GM18499 (cell line): ENCODE results near the gene DNAJC17.

ENCODE experiments used
- ATAC-seq: cut with Tn5 transposase; IDR thresholded peaks from one replicate; pipeline ENCODE4 v1.9.1; 2021; ENCODE audit warnings: moderate number of reproducible peaks; ENCODE audit not compliant: insufficient read depth, unreplicated experiment

The DNAJC17 gene

GRCh38 chr15:40746916-40747418 lies 60.3 kb downstream of the DNAJC17 start:
- ATAC-seq: no peak

DNA sequence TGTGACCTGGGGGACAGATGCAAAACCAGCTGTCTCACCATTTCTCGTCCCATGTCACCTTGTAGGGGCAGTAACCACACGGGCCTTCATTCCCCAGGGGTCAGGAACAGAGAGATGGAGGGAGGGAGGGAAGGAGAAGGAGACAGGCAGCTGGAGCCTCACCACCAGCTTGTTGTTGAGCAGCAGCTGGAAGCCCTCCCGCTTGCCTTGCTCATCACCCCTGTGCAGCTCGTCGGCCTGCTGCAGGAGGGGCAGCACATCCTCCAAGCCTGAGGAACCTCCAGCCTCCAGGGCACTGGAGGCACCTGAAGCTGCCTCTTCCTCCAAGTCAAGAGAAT lies 62.5 kb downstream of the DNAJC17 start:
- ATAC-seq: no peak

GRCh38 chr15:40743921-40744814 lies 63.1 kb downstream of the DNAJC17 start:
- ATAC-seq: no peak

DNA sequence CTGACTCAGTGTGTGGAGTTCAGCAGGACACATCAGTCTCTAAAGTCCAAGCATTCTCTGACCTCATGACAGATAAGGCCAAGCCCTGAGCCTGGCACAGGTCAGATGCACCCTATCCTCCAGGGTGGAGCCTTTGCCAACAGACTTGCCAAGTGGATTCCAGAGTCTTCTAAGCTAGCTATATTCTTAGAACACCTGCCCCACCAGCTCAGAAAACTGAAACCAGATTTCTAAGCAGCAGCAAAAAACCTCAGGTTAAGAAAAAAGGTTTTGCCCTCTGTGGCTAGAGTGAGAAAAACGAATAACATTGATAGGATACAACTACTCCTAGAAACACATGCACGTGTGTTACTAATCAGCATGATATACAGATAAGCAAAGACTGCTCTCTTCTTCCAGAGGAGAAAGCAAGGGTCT lies 63.8 kb downstream of the DNAJC17 start:
- ATAC-seq: no peak

DNA sequence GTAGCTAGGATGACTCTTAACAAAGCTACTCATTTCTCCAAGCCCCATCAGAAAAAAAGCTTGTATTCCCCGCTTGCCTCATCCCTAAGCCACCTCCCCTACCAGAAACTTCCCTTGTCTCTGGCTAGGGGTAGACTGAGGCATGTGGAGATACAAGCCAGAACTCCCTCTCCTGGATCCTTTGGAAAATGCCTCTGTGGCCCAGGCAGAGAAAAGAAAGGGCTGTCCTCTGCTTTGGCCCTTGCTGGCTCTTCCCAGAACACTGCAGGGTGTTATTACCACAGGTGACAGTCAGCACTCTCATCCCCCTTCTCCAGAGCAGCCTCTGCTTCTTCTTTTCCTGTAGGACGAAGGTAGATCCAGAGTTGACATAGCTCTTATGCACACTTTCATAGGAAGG lies 67.4 kb downstream of the DNAJC17 start:
- ATAC-seq: no peak

DNA sequence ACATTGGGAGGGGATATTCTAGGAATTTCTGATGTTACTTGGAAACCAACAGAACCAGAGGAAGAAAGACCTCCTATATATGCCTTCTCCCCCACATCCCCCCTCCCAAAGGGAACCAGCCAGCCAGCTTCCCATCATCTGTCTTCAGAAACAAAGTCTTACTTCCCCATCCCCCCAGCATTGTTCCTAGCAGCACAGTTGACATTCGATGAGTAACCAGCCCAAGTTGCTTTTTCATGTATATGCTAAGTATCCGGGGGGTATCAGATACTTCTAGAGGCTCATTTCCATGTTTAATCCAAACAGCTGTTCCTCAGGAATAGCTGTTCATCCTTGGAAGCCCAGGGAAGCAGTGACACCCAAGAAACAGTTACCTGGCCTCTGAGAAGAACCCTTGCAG lies 68.2 kb downstream of the DNAJC17 start:
- no peak for ATAC-seq

DNA sequence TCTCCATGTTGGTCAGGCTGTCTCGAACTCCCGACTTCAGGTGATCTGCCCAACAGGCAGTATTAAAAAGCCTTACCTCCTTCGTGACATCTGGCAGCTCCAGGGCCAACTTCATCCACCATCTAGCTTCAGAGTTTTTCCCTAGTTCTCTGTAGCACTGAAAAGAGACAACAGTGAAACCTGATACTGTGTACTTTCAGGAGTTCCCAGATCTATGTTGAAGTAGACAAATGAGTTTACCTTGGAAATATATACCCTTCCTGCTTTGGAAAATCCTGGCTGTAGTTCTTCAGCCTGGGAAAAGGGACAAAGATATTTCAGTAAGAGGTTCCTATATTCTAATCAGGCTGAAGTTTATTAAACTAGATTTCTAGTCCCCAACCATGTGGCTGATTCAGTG lies 70.2 kb downstream of the DNAJC17 start:
- ATAC-seq: no peak

DNA sequence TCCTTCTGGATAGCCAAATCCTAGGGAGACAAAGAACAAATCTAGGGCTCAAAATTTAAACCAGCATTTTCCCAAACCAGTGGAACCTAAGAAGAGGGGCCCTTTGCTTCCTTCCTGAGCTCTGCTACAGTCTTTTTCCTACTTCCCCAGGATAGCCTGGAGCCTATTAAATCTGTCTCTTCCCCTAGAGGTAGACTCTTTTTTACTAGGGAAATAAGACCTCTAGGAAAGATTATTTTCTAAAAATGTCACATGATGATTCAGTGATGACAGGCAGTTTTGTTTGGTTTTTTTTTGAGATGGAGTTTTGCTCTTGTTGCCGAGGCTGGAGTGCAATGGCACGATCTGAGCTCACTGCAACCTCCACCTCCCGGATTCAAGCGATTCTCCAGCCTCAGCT lies 70.7 kb downstream of the DNAJC17 start:
- ATAC-seq: no peak

- ATAC-seq: no peak
These were observed 76.2 kb downstream of the DNAJC17 start for GRCh38 chr15:40731034-40731433.

DNA sequence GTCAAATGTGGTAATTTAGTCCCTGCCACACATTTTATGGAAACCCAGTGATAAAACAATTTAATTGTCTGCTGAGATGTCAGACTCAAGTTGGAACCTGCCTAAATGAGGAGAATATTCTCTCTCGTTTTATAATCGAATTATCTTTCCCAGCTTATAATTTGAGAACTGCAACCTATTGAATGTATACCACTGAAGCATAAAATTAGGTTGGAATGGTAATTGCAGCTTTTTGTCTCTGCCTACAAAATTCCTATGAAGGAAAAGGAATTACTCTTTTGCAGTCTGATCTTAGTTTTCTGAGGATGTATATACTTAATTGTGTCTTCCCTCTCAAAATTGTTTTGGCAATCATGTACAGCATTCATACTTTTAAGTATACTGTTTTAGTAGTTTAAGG lies 83.4 kb downstream of the DNAJC17 start:
- no peak for ATAC-seq

- no peak for ATAC-seq
These were observed 84.3 kb downstream of the DNAJC17 start for GRCh38 chr15:40722934-40723333.

DNA sequence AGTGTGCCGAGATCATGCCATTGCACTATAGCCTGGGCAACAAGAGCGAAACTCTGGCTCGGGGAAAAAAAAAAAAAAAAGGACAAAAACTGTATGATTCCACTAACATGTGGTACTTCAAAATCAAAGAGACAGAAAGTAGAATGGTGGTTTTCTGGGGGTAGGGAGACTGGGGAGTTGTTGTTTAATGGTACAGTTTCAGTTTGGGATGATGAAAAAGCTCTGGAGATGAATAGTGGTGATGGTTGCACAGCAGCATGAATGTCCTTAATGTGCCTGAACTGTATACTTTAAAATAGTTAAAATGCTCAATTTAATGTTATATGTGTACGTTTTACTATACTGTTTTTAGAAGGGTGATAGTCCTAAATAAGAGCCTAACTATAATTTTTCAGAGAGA lies 84.9 kb downstream of the DNAJC17 start:
- no peak for ATAC-seq

GRCh38 chr15:40721701-40722100 lies 85.6 kb downstream of the DNAJC17 start:
- ATAC-seq: no peak

DNA sequence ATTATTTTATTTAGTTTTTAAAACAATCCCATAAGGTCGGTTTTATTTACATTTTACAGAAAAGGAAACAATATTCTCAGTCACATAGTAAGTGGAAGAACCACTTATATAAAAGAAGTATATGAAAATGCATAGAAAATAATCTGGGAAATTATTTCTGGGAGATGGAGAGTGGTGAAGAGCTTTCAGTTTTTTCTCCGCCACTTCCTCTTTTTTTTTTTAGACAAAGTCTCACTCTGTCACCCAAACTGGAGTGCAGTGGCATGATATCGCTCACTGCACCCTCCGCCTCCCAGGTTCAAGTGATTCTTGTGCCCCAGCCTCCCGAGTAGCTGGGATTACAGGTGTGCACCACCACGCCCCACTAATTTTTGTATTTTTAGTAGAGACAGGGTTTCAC lies 91.1 kb downstream of the DNAJC17 start:
- no peak for ATAC-seq
